ENCODE data around the gene CDS2. TPM values are rescaled to one million over a fixed set of nuclear protein-coding genes. Genes with fewer than 3 reads are reported as not detected.

Gene CDS2
- total RNA-seq, 2 donors from 2014 or later, result 31.7 to 44.3 TPM

- no peaks in the 10 kb centered on the region for H3K36me3 ChIP-seq
- no peak for DNase-seq
- H3K4me3 ChIP-seq, result no peak overlapping the region
- no peaks in the 10 kb centered on the region for H3K9me3 ChIP-seq
- no peaks in the 10 kb centered on the region for H3K27me3 ChIP-seq
- H3K4me1 ChIP-seq, result no peaks in the 10 kb centered on the region
- H3K9ac ChIP-seq (ENCODE audit: low read depth in 2 of 2, low read length in 2 of 2), result no peak overlapping the region
- intact Hi-C loops (cut with DNase I), result no loop called here
- H3K27ac ChIP-seq, result no peak overlapping the region
- TF ChIP-seq CTCF (IDR thresholded peaks at IDR 0.05), result no peak
These were observed 33.1 kb downstream of the CDS2 start for GRCh38 chr20:5159928-5160327.

GRCh38 chr20:5160882-5161281, 34.1 kb downstream of the CDS2 start:
- no peak overlapping the region for H3K4me3 ChIP-seq

GRCh38 chr20:5161536-5162164, 34.8 kb downstream of the CDS2 start:
- intact Hi-C loops (cut with DNase I), result no loop called here
- Histone ChIP-seq H3K9me3 (no peaks in the 10 kb centered on the region), H3K4me1 (no peaks in the 10 kb centered on the region), H3K4me3 (no peak overlapping the region), H3K27me3 (no peaks in the 10 kb centered on the region), H3K36me3 (no peaks in the 10 kb centered on the region), H3K9ac (ENCODE audit: low read depth in 2 of 2, low read length in 2 of 2) (no peak overlapping the region), H3K27ac (no peak overlapping the region)
- no peak for TF ChIP-seq CTCF (IDR thresholded peaks at IDR 0.05)
- no peak for DNase-seq

More at GRCh38 chr20:5160882-5161281, 34.1 kb downstream of the CDS2 start:
- no peak for TF ChIP-seq CTCF (IDR thresholded peaks at IDR 0.05)
- Histone ChIP-seq H3K36me3 (no peaks in the 10 kb centered on the region), H3K27ac (no peak overlapping the region), H3K9me3 (no peaks in the 10 kb centered on the region), H3K27me3 (no peaks in the 10 kb centered on the region), H3K9ac (ENCODE audit: low read depth in 2 of 2, low read length in 2 of 2) (no peak overlapping the region), H3K4me1 (no peaks in the 10 kb centered on the region)
- intact Hi-C loops (cut with DNase I), result no loop called here
- DNase-seq, result no peak

GRCh38 chr20:5164645-5165625, 38.1 kb downstream of the CDS2 start:
- intact Hi-C loops (cut with DNase I), result no loop called here
- Histone ChIP-seq H3K36me3 (no peaks in the 10 kb centered on the region), H3K9ac (ENCODE audit: low read depth in 2 of 2, low read length in 2 of 2) (no peak overlapping the region), H3K27ac (no peak overlapping the region), H3K9me3 (no peaks in the 10 kb centered on the region), H3K4me1 (no peaks in the 10 kb centered on the region), H3K4me3 (no peak overlapping the region), H3K27me3 (no peaks in the 10 kb centered on the region)
- DNase-seq, result no peak
- TF ChIP-seq CTCF (IDR thresholded peaks at IDR 0.05), result no peak

- H3K9me3 ChIP-seq, result no peaks in the 10 kb centered on the region
- no peaks in the 10 kb centered on the region for H3K4me1 ChIP-seq
- H3K36me3 ChIP-seq, result no peaks in the 10 kb centered on the region
- no peak for DNase-seq
- no peak for TF ChIP-seq CTCF (IDR thresholded peaks at IDR 0.05)
- intact Hi-C loops (cut with DNase I), result no loop called here
- no peak overlapping the region for H3K4me3 ChIP-seq
- H3K27ac ChIP-seq, result no peak overlapping the region
- H3K9ac ChIP-seq (ENCODE audit: low read depth in 2 of 2, low read length in 2 of 2), result no peak overlapping the region
- H3K27me3 ChIP-seq, result no peaks in the 10 kb centered on the region
These were observed 42.0 kb downstream of the CDS2 start for GRCh38 chr20:5168651-5169396.
